NCI-H2029 treated with DMSO at 0.1 percent for 48 hours (cell line): ENCODE measurements around the gene PSPC1.

Source experiments
- DNase-seq: peaks from one replicate; lab custom pipeline; 2025; lab: John Stamatoyannopoulos, UW

The PSPC1 gene

DNA sequence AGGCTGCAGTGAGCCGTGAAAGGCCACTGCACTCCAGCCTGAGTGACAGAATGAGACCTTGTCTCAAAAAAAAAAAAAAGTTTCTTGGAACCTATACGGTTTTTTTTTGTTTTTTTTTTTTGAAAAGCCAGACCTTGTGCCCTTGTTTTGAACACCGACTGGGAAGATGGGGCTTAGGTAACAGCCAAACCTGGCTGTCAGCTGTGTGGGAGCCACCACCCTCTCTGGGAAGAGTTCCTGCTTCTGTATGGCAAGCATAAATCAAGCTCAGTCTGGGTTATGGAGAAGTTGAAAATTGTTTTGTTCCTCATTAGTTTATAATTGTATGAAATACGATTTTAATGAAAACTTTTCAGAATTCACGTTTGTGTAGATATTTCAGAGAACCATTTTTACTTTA, 109.8 kb downstream of the PSPC1 start:
- DNase-seq: no peak

DNA sequence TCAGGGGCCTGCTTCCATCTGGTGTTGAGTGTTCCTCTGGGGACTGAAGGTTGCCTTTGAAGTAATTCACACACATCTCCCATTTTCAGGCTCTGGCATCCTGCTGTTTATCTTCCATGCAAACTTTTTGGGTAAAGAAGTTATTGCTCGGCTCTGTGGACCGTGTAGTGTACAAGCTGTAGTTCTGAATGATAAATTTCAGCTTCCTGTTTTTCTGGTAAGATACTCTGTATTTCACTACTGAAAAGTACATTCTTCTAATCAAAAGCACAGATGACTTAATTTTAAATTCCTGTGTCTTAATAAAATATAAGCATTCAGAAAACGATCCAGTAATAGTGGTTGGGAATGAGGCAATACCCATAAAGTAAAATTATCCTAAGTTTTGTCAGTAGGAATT, 112.6 kb downstream of the PSPC1 start:
- no peak for DNase-seq

DNA sequence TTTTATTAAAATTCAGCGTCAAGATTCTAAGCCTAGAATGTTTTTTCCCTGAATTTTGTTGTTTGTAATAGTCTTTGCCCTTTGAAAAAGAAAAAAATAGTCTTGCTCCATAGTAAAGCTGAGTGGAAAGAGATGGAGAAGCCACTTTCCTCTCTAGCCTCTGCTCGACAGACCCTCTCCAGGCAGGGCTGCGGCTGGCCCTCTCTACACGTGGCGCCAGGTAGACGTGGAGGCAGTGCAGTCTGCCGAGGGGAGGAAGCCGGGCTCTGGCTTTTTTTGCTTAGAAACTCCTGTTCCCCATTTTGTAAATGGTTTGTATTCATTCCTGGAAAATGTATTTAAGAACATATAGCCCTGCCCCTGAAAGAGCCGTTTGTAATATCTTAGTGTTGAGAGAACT, 114.0 kb downstream of the PSPC1 start:
- no peak for DNase-seq

DNA sequence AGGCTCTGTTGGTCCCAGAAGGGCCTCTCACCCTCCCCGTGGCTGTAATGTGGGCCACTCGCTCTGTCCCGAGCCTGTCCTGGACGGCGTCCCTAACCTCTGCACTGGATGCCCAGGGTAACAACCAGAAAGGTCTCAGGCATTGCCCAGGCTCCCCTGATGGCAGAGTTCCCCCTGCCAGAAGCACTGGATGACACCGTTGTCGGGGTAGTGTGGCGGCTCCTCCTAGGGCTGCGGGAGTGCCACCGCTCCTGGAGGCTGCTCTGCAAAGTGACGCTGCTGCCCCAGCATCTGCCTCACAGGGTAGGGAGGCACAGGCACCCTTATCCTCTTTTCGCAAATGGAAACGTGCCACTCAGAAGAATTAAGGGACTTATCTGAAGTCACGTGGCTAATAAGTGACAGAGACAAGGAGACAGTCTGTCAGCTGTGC, 117.3 kb downstream of the PSPC1 start:
- DNase-seq: no peak

DNA sequence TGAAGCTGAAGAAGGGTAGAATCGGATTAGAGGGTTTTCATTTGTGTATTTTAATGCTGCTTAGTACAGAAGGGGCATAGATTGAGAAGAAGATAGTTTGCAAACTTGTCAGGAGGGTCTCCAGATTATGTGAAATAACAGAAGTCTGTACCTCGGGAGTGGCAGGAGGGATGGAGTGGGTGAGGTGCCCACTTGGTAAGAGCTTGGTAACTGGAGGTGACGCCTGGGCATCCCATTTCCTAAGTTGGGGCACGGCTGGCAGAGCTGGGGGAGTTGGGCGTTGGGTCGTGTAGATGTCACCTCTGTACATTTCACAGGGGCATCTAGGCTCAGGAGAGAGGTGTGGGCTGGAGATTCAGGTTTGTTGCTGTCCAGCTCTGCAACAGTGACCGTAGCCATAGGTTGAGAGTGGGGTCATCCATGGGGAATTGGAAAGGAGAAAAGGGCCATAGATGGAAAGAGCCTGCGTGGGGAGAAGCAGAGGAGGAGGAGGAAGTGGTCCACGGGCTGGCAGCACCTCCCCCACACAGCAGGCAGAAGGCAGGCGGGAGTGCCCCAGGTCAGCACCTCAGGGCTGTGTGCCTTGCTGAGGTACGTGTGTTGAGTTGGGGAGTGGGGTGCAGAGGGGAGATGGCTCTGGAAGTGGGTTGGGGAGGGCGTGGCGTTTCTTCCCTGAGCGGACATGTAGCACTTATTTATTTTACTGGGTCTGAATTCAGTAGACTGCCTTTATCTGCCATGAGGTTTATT, 118.1 kb downstream of the PSPC1 start:
- no peak for DNase-seq

DNA sequence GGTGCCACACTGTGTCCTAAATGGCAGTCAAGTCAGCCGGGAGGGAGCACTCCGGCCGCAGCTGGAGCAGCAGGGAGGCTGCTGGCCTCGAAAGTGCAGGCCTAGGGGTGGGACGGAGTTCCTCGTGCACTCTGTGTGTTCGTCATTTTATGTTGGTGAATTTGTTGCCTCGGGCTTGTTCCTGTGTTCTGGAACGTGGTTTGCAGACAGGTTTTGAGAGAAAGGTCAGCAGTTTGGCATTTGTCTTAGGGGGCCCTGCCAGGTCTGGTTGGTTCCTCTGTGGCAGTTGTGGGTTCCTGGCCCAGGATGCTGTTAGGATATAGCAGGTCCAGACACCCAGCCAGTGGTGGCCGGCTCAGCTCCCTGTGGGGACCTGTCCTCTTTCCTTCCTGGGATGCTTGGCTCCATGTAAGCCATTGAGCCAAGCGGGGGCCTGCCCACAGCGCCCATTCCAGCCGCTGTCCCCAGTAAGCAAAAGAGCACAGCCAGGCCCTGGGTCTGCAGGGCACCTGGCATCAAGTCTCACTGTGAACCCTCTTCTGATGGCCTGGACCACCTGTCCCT, 119.2 kb downstream of the PSPC1 start:
- no peak for DNase-seq

DNA sequence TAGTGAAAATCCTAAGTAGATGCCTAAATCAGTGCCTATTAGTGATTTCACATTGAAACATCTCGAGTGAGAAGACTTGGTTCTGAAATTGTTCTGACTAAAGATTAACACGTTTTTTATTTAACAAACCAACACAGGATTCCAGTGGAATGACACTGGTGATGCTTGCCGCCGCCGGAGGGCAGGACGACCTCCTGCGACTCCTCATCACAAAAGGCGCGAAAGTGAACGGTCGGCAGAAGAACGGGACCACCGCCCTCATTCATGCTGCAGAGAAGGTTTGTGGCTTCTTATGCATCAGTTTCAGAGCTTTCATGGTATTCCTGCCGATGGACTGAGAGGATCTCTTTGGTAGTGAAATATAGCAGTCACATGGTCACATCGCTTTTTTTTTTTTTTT, 121.2 kb downstream of the PSPC1 start:
- no peak for DNase-seq

DNA sequence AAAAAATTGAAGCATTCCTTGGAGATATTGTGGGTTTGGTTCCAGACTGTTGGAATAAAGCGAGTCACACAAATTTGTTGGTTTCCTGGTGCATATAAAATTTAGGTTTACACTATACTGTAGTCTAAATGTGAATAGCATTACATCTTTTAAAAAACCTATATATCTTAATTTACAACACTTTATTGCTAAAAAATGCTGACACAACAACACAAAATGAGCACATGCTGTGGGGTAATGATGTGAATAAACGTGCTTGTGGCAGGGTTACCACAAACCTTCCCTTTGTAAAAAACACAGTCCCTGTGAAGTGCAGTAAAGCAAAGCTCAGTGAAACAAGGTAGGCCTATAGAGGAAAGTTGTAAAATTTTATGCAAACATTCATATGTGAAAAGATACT, 121.6 kb downstream of the PSPC1 start:
- DNase-seq: no peak

DNA sequence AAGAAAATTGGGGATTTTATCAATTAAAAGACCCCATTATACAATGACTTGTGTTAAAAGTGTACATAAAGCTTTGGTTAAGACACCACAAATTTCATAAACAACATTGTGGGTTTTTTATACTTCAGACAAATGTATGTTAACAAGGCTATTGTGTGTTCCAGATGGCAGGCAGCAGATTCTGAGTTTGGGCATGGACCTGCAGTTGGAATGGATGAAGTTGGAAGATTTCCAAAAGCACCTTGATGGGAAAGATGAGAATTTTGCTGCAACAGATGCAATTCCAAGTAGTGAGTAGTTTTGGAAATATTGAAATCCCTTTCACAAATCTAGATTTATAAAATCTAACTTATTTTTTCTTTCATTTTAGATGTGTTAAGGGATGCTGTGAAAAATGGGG, 123.9 kb downstream of the PSPC1 start:
- DNase-seq: no peak

DNA sequence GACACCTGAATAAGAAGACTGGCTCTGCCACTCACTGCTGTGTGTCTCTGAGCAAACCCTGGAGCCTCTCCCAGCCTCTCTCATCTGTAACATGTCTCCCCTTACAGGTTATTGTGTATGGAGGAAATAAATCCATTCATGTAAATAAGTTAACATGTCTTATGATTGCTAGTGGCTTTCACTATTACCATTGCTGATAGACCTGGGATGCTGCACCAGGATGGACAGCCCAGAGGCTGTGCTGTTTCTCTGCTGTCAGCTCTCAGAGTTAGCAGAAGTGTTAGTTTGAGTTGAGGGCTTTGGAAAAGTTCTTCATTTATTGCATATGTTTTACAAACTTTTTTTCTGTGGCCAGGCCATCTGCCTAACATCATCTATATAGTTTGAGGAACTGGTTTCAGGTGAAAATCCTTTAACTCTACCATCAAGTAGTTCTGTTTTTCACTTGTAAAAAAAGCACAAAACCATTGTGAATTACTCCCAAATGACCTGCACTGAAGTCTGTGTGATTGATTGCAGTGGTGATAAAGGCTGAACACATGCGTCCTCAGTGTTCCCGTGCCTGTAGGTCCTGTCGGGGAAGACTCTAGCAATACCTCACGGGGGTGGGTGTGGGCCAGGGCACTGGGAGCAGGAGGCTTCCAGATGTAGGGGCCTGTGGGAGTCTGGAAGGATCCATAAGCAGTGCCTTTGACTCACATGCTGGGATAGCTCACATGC, 124.7 kb downstream of the PSPC1 start:
- DNase-seq: no peak
